Central memory CD4-positive, alpha-beta T cell (primary cell): ENCODE results near the gene VPS33A.

ENCODE experiments used
- DNase-seq: peaks from one replicate; pipeline ENCODE4 v3.0.0; 2022

The VPS33A gene

DNA sequence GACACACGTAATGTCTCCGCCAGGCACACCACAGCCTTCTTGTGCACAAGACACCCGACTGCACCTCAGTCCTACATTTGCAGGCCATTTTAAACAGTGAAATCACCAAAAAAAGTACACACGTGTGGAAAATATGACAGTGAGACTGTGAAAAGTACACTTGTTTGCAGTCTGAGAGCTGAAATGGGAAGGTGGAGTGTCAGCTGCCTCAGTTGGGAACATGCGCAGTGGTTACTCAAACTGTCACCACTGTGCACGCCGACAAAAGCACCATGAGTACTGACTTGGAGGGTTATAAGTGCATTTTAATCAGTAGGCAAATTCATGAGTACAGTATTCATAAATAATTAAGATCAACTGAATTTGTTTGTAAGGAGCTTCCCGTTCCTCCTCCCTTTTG lies 15.8 kb downstream of the VPS33A start:
- no peak for DNase-seq

DNA sequence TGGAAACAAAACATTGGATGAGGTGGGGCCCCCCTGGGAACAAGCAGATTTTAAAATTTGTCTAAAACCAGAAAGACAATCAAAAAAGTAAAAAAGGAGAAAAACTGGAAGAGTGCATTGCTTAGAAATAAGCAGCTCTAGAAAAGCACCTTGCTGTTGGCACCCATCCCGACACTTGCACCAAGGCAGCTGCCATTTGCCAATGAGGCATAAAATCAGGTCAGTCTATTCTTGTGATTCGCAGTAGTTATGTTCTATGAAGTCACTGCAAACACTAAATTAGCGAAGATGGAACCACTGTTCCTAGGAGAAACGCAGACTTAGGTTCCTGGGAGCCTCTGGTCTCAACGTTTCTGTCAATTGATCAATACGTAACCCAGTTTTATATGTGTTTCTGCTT lies 16.2 kb downstream of the VPS33A start:
- DNase-seq = no peak

DNA sequence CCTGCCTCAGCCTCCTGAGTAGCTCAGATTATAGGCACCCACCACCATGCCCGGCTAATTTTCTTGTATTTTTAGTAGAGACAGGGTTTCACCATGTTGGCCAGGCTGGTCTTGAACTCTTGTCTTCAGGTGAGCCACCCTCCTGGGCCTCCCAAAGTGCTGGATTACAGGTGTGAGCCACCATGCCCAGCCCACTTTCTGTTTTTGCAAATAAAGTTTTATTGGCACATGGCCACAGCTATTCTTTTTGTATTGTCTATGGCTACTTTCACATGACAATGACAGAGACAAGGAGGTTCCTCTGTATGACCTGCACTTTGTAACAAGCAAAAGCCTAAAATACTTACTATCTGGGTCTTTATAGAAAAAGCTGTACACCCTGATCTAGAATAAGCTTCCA lies 20.7 kb downstream of the VPS33A start:
- DNase-seq = no peak

DNA sequence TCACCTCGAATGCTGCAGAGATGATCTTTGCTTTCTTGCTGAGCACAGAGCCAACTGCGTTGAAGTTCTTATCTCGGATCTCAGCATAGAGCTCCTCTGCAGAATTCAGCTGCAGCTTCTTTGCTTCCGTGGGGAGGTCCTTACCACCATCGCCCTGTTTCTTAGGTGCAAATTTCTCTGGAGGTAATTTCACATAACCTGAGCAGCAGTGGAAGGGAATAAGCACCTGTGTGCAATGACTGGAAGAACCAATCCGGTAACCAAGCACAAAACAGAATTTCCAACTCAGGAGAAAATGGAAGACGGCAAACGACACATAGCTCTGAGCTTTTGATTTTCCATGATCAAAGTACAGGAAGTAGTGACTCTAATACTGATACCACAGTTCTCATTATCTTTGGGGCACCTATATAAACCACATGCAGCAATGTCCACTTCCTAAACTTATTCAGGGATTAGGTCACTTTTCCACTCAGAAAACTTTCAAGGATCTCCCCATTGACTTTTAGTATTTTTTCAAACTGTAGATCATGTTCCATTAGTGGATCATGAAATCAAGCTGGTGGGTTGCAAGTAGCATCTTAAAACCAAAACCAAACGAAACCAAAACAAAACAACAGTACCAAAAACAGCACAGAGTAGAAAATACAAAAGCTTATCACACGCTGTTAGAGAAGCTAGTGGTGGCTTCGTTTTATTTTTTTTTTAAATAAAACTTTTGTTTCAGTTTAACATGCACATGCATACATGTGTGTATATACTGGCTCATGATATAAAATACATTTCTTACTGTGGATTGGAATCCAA lies 21.5 kb downstream of the VPS33A start:
- peak; percentile 70 for DNase-seq

DNA sequence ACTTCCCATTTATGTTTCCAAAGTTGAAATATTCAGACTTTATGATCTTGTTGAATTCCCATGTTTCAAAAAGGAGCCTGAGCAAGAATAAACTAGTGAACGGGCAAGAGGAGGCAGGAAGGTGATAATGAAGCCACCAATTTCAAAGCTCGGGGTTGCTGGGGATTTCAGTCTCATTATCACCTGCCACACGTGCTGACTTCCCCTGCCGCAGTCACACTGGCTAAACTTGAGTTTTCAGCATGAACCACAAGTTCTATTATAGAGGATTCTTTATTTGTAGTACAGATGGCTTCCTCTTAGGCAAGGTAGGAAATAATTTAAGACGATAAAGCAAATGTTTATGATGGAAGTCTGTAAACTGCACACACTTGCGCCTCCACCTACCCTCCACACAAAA lies 22.3 kb downstream of the VPS33A start:
- DNase-seq = peak; percentile 19

DNA sequence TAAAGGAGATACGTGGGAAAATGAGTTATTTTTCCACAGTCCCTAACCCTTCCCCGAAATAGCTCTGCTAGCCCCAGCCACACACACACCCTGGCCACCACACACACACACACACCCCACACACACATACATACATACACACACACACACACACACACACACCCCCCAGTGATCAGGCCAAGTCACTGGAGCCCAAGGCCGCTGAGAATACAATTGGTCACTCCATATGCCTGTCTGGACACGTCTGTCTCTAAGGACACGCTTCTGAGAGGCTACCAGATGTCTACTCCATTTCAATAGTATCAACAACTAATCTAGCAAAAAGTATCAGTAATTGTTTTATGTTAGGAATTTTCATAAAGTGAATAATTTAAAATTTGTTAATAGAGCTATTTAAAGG lies 27.4 kb downstream of the VPS33A start:
- no peak for DNase-seq

GRCh38 chr12:122235741-122236140 lies 30.6 kb downstream of the VPS33A start:
- DNase-seq = no peak

DNA sequence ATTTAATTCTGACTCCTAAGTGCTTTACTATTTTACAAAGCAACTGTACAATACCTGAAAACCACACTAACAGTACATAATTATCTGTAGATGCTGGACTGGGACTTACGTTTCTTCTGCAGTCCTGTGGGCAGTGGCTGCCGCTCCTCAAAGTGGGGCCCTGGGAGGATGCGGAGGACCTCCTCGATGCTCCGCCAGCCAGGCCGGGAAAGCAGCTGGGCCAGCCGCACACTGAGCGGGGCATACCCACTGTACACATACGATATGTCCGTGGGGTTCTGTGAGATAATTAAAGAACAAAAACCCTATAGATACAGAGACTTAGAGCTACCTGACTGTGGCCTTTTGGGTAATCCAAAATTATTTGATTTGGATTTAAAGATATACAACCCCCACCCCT lies 33.6 kb downstream of the VPS33A start:
- no peak for DNase-seq

DNA sequence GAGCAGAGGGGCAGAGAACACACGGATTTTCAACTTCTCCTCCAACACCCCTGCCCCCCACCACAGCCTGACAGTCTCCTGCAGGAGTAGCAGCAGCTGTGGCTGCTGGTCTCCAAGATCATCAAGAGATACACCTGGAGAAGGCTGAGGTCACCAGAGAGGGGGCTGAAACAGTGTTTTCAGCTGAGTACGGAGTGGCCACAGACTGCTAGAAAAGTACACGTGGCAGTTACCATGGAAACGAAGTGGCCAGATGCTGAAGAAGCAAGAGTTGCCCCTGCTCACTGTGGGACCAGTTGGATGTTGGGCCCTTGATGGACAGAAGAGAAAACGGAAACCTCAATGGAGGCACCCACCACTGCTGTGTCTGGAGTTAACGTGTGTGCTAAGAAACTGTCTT lies 35.5 kb downstream of the VPS33A start:
- DNase-seq = no peak

GRCh38 chr12:122228092-122228491 lies 38.2 kb downstream of the VPS33A start:
- no peak for DNase-seq

DNA sequence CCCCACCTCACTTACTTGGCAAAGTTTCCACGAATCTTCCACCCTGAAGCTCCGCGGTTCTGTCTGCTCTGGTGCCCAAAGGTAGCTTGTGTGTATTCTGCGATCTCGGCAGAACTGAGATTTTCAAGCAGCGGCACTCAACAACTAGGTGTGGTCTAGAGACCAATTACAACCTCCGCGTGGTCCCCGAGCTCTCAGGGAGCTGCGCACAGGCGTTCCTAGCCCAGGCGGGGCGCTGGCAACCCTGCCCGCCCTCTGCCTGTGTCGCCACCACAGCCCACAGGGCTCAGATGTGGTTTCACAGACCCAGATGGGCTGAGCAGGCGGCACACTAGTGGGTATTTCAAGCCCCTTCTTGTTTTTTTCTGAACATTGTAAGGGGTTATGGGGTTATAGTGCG lies 39.0 kb downstream of the VPS33A start:
- DNase-seq = peak; percentile 52

- DNase-seq = no peak
Observed at GRCh38 chr12:122226366-122227125, 39.7 kb downstream of the VPS33A start.

GRCh38 chr12:122225683-122226365 lies 40.5 kb downstream of the VPS33A start, which contains the start of gene DIABLO:
Gene DIABLO (minus strand): TSS chr12:122226052. CDS start chr12:122226014, 38 bp downstream.
- peak; percentile 100 for DNase-seq

DNA sequence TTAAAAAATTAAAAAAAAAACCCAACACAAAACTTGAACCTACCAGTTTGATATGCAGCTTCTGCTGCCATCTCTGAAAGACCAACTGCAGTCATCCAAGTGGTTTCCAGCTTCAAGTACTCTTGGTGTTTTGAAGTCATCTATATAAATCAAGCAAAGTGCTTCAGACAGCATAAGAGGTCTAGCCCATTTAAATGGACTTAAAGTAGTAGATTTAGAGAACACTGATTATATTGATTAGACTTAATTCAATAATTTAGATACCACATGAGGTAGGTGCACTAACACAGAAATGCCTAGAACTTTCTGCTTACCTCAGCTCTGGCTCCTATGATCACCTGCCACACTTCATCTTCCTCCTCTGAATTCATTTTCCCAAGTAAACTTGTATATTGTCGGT lies 49.8 kb downstream of the VPS33A start:
- DNase-seq = no peak

GRCh38 chr12:122215771-122216170 lies 50.5 kb downstream of the VPS33A start:
- DNase-seq = no peak

DNA sequence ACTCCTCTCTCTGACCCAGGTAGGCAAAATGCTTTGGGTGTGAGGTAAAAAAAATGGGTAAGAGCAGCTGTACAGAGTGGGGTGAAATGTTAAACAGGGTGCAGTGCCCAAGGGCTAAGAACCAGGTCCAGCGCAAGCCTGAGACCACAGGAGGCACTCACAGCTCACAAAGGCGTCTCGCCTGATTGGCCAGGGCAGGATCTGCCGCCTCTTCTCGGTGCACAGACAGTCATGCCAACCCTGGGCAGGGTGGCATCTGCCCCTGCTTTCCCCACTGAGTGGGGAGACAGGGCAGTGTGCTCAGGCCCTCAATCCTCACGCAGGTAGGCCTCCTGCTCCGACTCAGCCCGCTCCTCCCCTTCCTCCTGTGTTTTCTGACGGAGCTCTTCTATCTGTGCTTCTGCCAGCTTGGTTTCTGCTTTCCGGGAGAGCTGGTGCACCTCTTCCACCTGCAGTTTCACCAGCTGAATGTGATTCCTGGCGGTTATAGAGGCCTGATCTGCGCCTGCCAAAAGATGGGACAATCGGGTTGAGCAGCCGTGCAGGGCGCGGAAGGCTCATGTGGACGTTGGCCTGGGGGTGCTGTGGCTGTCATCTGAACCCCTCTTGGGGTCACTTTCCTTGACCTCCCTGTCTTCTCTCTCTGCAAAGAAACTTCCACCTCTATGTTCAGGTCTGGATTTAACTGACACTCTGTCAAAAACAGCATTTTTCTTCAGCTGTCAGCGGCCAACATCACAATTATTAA lies 58.0 kb downstream of the VPS33A start:
- DNase-seq = no peak

DNA sequence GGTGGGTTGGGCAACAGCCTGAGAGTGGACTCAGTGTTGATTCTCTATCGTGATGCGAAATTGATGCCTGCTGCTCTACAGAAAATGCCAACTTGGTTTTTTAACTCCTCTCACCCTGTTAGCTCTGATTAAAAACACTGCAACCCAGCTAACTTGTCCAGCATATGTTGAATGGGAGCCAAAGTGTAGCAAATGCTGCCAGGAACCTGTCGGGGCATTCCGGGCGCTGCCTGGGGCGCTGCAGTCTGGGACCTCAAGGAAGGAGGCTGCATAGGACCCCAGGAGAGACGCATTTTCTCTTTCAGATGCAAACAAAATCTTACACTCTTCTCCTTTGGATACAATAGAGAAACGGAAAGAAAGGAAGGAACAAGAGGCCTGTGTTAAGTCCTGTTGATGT lies 58.9 kb downstream of the VPS33A start:
- DNase-seq = no peak

DNA sequence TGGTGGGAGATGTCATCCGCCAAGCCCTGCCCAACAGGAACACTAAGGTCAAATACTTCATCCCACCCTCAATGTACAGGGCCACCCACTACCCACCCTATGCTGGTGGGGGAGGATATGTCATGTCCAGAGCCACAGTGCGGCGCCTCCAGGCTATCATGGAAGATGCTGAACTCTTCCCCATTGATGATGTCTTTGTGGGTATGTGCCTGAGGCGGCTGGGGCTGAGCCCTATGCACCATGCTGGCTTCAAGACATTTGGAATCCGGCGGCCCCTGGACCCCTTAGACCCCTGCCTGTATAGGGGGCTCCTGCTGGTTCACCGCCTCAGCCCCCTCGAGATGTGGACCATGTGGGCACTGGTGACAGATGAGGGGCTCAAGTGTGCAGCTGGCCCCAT lies 59.3 kb downstream of the VPS33A start:
- DNase-seq = no peak

DNA sequence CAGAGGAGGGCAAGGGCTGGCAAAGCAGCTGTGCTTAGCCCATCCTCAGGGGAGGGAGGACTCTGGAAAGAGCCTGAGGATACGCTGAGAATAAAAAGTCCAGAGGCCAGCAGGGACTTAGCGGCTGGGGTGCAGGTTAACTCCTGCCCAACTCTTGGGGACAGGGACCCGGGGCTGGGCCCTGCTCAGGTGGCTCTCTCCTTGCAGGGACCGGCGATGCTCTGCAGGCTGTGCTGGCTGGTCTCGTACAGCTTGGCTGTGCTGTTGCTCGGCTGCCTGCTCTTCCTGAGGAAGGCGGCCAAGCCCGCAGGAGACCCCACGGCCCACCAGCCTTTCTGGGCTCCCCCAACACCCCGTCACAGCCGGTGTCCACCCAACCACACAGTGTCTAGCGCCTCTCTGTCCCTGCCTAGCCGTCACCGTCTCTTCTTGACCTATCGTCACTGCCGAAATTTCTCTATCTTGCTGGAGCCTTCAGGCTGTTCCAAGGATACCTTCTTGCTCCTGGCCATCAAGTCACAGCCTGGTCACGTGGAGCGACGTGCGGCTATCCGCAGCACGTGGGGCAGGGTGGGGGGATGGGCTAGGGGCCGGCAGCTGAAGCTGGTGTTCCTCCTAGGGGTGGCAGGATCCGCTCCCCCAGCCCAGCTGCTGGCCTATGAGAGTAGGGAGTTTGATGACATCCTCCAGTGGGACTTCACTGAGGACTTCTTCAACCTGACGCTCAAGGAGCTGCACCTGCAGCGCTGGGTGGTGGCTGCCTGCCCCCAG lies 60.0 kb downstream of the VPS33A start:
- DNase-seq = no peak

GRCh38 chr12:122205053-122205925 lies 61.0 kb downstream of the VPS33A start:
- no peak for DNase-seq
